22Rv1 (cell line): Measurements from ENCODE around the gene TMEM38B.

Source experiments
- CTCF ChIP-seq: fragments of 450-650 bp; IDR thresholded peaks from 2 replicates; pipeline ENCODE4 v1.5.1; 2017; ENCODE audit warnings: mild to moderate bottlenecking
- ZFX ChIP-seq: fragments of 450-650 bp; IDR thresholded peaks from 2 replicates; pipeline ENCODE4 v1.6.1; 2017; ENCODE audit warnings: antibody characterized with exemption, borderline replicate concordance

- no peak for TF ChIP-seq CTCF
- no peak for TF ChIP-seq ZFX
Measured at GRCh38 chr9:105679257-105680022, 14.9 kb upstream of the TMEM38B start.
